ENCODE results near the gene CDC37.
"Not testable (repeated sequence)": the region's sequence is repeated elsewhere in the genome, so short reads cannot be mapped to it uniquely, and the experiment has no call there.

Gene CDC37

DNA sequence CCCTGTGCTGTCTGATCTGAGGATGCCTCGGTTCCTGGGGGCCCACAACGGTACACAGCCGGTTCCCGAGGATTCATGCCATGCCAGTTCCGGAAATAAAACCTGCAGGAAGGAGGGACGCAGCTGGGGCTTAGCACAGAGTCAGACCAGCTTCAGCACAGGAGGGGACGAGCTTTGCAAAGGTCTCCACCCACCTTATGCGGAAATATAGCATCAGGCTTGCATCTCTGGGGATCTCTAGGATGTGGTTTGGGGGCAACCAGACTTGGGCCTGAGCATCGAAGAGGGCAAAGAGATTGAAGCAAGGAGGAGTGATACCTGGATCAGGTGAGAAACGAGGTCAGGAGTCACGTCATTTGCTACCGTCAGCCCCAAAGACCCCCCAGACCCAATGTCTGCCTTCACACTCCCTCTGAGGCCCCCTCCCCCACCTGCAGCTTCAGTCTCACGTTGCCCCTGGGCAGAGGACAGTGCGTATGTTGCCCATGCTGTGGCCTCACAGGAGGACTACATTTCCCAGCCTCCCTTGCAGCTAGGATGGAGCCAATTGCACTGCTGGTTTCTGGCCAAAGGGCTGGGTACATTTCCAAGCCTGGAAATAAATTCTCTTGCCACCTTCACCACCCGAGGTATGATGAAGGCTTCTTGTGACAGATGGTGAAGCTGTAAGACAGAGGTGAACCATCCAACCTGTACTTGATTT lies 35.1 kb downstream of the CDC37 start:
- H3K4me3 ChIP-seq (ENCODE audit: low read length) = no peak overlapping the region
- no peak for DNase-seq (ENCODE audit: low read depth, low spot score)

DNA sequence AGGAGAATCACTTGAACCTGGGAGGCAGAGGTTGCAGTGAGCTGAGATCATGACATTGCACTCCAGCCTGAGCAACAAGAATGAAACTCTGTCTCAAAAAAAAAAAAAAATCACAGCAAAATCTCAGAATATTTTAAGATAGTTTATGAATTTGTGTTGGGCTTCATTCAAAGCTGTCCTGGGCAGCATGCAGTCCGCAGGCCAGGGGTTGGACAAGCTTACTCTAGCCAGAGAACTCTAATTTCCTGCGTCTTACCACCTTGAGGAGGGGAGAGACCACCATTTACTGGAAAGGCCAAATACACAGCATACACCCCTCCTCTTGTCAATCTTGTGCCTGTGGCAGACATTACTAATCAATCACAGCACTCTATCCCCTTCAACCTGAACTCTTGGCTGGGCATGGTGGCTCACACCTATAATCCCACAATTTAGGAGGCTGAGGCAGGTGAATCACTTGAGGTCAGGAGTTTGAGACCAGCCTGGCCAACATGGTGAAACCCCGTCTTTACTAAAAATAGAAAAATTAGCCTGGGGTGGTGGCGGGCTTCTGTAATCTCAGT lies 36.3 kb downstream of the CDC37 start:
- H3K4me3 ChIP-seq (ENCODE audit: low read length) = not testable (repeated sequence)

GRCh38 chr19:10365518-10365917 lies 37.8 kb downstream of the CDC37 start:
- no peak overlapping the region for H3K4me3 ChIP-seq (ENCODE audit: low read length)
- no peak for DNase-seq (ENCODE audit: low read depth, low spot score)

More for the DNA sequence above, 36.3 kb downstream of the CDC37 start:
- not testable (repeated sequence) for DNase-seq (ENCODE audit: low read depth, low spot score)

GRCh38 chr19:10364644-10365043 lies 38.7 kb downstream of the CDC37 start:
- DNase-seq (ENCODE audit: low read depth, low spot score) = no peak
- H3K4me3 ChIP-seq (ENCODE audit: low read length) = no peak overlapping the region

GRCh38 chr19:10363789-10364281 lies 39.5 kb downstream of the CDC37 start:
- H3K4me3 ChIP-seq (ENCODE audit: low read length) = no peak overlapping the region
- no peak for DNase-seq (ENCODE audit: low read depth, low spot score)

- DNase-seq (ENCODE audit: low read depth, low spot score) = no peak
- H3K4me3 ChIP-seq (ENCODE audit: low read length) = no peak overlapping the region
These were observed 41.1 kb downstream of the CDC37 start for GRCh38 chr19:10362259-10362658.

DNA sequence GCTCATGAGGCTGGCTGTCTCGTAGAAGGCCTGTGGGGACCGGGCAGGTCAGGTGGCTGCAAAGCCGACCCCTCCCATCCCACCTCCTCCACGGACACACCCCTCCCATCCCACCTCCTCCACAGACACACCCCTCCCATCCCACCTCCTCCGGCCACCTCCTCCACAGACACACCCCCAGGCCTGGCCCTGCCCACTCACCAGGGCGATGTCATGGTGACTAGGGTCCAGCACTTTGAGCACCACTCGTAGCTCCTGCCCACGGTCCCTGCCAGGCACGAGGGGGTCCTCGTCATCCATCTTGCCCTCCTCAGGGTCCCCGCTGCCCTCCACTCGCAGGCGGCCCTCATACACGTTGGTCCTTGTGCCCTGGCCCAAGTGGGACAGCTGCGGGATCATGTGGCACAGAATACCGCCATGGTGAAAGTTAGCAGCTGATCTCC lies 41.8 kb downstream of the CDC37 start:
- no peak for DNase-seq (ENCODE audit: low read depth, low spot score)
- no peak overlapping the region for H3K4me3 ChIP-seq (ENCODE audit: low read length)

DNA sequence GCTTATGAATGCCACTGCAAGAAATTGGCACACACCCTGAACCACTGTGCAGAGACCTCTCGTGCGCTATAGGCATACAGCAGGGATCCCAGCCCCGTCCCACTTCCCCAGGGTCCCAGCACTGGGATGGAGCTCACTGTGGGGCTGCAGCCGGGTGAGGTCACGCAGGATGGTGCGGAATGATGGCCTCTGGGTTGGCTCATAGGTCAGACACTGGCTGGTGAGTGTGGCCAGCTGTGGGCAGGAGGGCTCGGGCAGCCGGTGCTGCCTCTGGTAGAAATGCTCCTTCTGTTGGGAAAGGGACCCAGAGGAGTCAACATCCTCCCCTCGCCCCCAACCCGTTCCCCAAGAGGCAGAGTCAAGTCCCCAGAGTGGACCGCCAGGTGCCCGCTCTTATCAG lies 46.9 kb downstream of the CDC37 start:
- no peak for DNase-seq (ENCODE audit: low read depth, low spot score)
- no peak overlapping the region for H3K4me3 ChIP-seq (ENCODE audit: low read length)

DNA sequence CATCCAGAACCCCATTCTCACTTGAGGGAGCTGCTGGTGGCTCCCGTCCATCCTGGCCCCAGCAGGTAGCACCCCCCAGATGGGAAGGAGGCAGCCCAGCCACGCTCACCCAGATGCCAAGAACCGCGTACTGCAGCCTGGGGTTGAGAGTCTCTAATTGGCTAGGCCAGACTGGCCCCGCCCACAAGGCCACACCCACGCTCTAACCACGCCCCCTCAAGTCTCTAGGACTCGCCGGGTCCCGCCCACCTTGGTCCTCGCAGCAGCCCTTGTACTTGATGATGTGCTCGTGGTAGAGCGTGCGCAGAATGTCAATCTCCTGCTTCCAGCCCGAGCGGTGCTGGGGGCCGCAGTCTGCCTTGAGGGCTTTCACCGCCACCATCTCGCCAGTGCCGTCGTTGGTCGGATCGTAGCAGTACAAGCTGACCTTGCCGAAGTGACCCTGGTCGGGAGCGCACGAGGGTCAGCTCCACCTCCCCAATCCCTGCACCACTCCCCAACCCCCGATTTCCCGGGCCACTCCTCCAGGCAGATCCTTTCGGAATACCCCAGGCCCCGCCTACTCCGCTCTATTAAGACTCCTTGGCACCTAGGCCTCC lies 49.5 kb downstream of the CDC37 start:
- no peak overlapping the region for H3K4me3 ChIP-seq (ENCODE audit: low read length)
- DNase-seq (ENCODE audit: low read depth, low spot score) = peak; percentile 26

GRCh38 chr19:10352764-10353671 lies 50.3 kb downstream of the CDC37 start:
- no peak overlapping the region for H3K4me3 ChIP-seq (ENCODE audit: low read length)
- DNase-seq (ENCODE audit: low read depth, low spot score) = no peak

DNA sequence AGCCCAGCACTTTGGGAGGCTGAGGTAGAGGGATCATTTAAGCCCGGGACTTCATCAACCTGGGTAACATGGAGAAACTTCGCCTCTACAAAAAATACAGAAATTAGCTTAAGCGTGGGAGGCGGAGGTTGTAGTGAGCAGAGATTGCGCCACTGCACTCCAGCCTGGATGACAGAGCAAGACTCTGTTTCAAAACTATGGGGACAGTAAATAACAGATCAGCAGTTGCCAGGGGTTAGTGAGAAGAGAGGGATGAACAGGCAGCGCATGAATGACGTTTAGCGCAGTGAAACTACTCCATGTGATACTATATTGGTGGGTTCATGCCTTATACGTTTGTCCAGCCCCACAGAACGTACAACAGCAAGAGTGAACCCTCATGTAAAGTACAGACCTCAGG lies 56.8 kb downstream of the CDC37 start:
- no peak for DNase-seq (ENCODE audit: low read depth, low spot score)
- H3K4me3 ChIP-seq (ENCODE audit: low read length) = no peak overlapping the region

GRCh38 chr19:10344780-10345179 lies 58.6 kb downstream of the CDC37 start:
- DNase-seq (ENCODE audit: low read depth, low spot score) = no peak
- no peak overlapping the region for H3K4me3 ChIP-seq (ENCODE audit: low read length)

- no peak overlapping the region for H3K4me3 ChIP-seq (ENCODE audit: low read length)
- no peak for DNase-seq (ENCODE audit: low read depth, low spot score)
These were observed 59.8 kb downstream of the CDC37 start for GRCh38 chr19:10343495-10343894.
